Heart right ventricle (tissue), 16 donors: ENCODE data around the gene CAGE1. TPM values are rescaled to one million over a fixed set of nuclear protein-coding genes. Genes with fewer than 3 reads are reported as not detected.
A peak's percentile ranks its signal among the peaks of the same experiment; 100 is the strongest.
"Not testable (repeated sequence)": the region's sequence is repeated elsewhere in the genome, so short reads cannot be mapped to it uniquely, and the experiment has no call there.

Source experiments
- ATAC-seq, 8 donors: fragments of 200-7000 bp; cut with Tn5 transposase; one replicate each; pipeline ENCODE4 v1.9.1; 2020; ENCODE audit warnings: mild to moderate bottlenecking in 8 of 8, moderate library complexity in 8 of 8, moderate number of reproducible peaks in 1 of 8
- DNase-seq, 2 donors: peaks; one replicate each; pipeline ENCODE4 v3.0.0-alpha.2; 2020
- H3K27ac ChIP-seq, 10 donors: fragments of 200-600 bp; sonication (generic) in 2 of 10; one replicate each; pipeline versions ENCODE4 v1.5.0 to v1.8.0; 2020 to 2022; ENCODE audit warnings: mild to moderate bottlenecking in 3 of 10
- H3K27me3 ChIP-seq, 7 donors: fragments of 200-600 bp; one replicate each; pipeline ENCODE4 v1.8.0; 2021 to 2022; ENCODE audit warnings: mild to moderate bottlenecking in 2 of 7
- H3K36me3 ChIP-seq, 9 donors: fragments of 200-600 bp; sonication (generic) in 1 of 9; one replicate each; pipeline versions ENCODE4 v1.5.0 to v1.8.0; 2020 to 2022; ENCODE audit warnings: mild to moderate bottlenecking in 2 of 9
- H3K4me1 ChIP-seq, 9 donors: fragments of 200-600 bp; sonication (generic) in 1 of 9; one replicate each; pipeline versions ENCODE4 v1.5.0 to v1.8.0; 2020 to 2022; ENCODE audit warnings: mild to moderate bottlenecking in 4 of 9
- H3K4me3 ChIP-seq, 10 donors: fragments of 200-600 bp; sonication (generic) in 2 of 10; one replicate each; pipeline versions ENCODE4 v1.5.0 to v1.8.0; 2020 to 2022; ENCODE audit warnings: mild to moderate bottlenecking in 7 of 10, moderate library complexity in 2 of 10
- H3K9me3 ChIP-seq, 11 donors: fragments of 200-600 bp in 10 of 11; sonication (generic) in 2 of 11; one replicate each; pipeline versions ENCODE4 v1.5.0 to v1.8.0; 2013 to 2022; ENCODE audit warnings: mild to moderate bottlenecking in 2 of 11, control low read depth in 1 of 11, moderate library complexity in 1 of 11
- WGBS, 2 donors: extraction: QIAGEN DNeasy Blood & Tissue Kit; methylation state at CpG; one replicate each; pipeline ENCODE4 v1.1.7; 2013; ENCODE audit warnings: inconsistent platforms in 1 of 2; 5-methylcytosine and 5-hydroxymethylcytosine counted together
- intact Hi-C, 10 donors: fragments of 100-400 bp; cut with DNase I; formaldehyde crosslinking; loops; one replicate each; pipeline versions ENCODE4 v1.11.1 to v1.14.2; 2022
- polyA plus RNA-seq, 2 donors: library from polyadenylated mRNA; stranded (reverse); fragments of 200-250 nt; gene quantifications; one replicate each; pipeline ENCODE4 v1.2.3, GENCODE V29; 2013
- total RNA-seq, 10 donors: library from RNA; stranded (reverse); fragmentation: NEBNext Ultra II Directional in 3 of 10; extraction: Animal tissue kit (Norgen Biotek cat#: 25700) in 3 of 10; gene quantifications; one replicate each; pipeline versions ENCODE4 v1.2.1 to v1.2.4, GENCODE V29; 2021 to 2023
- TF ChIP-seq, protein P1 (sequence below), 9 donors: fragments of 200-600 bp; sonication (generic) in 2 of 9; IDR thresholded peaks; one replicate each; pipeline versions ENCODE4 v1.5.0 to v1.8.0; 2021 to 2022; ENCODE audit warnings: antibody characterized with exemption in 9 of 9, mild to moderate bottlenecking in 5 of 9, moderate library complexity in 1 of 9
- donor health status: Arrhythmogenic right ventricular cardiomyopathy.
- donor health status: ischemic (EF 13 %, LVEDD 7.1; RV severe dilation, severe dysfunction).
- donor health status: healthy with polysubstance abuse.
- donor health status: DM: no; HTN: yes; CAD: no.
- donor health status: DM: no; HTN: no; CAD: no.
- donor health status: ischemic (EF 25% LVEDD 6.9; RV normal size, moderate dysfunction).
- donor health status: ischemic (EF 25% LVEDD 5.7; RV mildly dilated, moderate dysfunction).
- donor health status: healthy.
- donor health status: DM: yes; HTN: yes; CAD: no.
- donor health status: Ischemic cardiomyopathy.
- donor health status: ischemic (EF 35%, LVEDD 5.7; RV mildly dilated, moderate dysfunction).
- donor health status: nonischemic (EF 11% LVEDD 7.7; RV severe dilation, severe dysfunction).
- donor health status: DM: yes; HTN: yes; CAD: no.
- donor health status: PGD.
- donor health status: ischemic (EF 29% LVEDD 5.4; RV normal size, mild dysfunction).
- donor health status: nonischemic (EF 23%, LVEDD 6.1; RV moderate dilation, normal function).

The CAGE1 gene
- total and polyA plus RNA-seq, 12 donors, result 0.08 to 0.32 TPM; not detected in 10

DNA sequence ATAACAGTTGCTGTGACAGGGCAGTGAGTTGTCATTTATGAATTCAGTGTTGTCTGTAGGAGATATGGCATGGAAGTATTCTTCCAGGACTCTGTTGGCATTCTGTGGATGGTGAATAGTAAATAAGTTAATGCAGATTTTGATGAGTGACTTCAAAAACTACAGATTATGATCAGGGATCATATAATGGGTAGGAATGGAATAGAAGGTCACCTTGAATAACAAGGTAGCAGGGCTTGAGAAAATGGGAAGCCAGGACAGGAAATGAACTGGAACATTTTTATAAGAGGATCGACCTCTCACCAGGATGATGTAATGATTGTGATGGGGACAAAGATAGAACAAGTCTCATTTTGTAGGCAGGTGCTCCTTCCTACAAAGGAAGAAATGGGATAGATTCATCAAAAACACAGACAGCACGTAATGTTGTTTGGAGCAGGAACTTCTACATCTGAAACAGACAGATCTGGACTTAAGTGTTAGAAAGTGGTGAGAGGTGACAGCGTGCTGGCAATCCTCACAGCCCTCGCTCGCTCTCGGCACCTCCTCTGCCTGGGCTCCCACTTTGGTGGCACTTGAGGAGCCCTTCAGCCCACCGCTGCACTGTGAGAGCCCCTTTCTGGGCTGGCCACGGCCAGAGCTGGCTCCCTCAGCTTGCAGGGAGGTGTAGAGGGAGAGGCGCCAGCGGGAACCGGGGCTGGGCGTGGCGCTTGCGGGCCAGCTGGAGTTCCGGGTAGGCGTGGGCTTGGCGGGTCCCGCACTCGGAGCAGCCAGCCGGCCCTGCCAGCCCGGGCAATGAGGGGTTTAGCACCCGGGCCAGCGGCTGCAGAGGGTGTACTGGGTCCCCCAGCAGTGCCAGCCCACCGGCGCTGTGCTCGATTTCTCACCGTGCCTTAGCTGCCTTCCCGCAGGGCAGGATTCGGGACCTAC lies 45.7 kb downstream of the CAGE1 start:
- Histone ChIP-seq H3K4me3 (peak overlapping the region in 1 of 10 donors; percentile 30), H3K9me3 (no peaks in the 10 kb centered on the region), H3K27me3 (peaks cover 0 to 13% (median 0%) of the 10 kb centered on the region in 7 donors), H3K27ac (no peak overlapping the region), H3K4me1 (peaks cover 0 to 8% (median 0%) of the 10 kb centered on the region in 9 donors), H3K36me3 (no peaks in the 10 kb centered on the region)
- ATAC-seq (no peak), DNase-seq (no peak)
- intact Hi-C loops, result no loop called here
- 79 to 82% methylated on average over 29 of the region's 29 CpGs for WGBS, 2 donors
- TF ChIP-seq, protein P1, sequence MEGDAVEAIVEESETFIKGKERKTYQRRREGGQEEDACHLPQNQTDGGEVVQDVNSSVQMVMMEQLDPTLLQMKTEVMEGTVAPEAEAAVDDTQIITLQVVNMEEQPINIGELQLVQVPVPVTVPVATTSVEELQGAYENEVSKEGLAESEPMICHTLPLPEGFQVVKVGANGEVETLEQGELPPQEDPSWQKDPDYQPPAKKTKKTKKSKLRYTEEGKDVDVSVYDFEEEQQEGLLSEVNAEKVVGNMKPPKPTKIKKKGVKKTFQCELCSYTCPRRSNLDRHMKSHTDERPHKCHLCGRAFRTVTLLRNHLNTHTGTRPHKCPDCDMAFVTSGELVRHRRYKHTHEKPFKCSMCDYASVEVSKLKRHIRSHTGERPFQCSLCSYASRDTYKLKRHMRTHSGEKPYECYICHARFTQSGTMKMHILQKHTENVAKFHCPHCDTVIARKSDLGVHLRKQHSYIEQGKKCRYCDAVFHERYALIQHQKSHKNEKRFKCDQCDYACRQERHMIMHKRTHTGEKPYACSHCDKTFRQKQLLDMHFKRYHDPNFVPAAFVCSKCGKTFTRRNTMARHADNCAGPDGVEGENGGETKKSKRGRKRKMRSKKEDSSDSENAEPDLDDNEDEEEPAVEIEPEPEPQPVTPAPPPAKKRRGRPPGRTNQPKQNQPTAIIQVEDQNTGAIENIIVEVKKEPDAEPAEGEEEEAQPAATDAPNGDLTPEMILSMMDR (IDR thresholded peaks at IDR 0.05), result no peak

DNA sequence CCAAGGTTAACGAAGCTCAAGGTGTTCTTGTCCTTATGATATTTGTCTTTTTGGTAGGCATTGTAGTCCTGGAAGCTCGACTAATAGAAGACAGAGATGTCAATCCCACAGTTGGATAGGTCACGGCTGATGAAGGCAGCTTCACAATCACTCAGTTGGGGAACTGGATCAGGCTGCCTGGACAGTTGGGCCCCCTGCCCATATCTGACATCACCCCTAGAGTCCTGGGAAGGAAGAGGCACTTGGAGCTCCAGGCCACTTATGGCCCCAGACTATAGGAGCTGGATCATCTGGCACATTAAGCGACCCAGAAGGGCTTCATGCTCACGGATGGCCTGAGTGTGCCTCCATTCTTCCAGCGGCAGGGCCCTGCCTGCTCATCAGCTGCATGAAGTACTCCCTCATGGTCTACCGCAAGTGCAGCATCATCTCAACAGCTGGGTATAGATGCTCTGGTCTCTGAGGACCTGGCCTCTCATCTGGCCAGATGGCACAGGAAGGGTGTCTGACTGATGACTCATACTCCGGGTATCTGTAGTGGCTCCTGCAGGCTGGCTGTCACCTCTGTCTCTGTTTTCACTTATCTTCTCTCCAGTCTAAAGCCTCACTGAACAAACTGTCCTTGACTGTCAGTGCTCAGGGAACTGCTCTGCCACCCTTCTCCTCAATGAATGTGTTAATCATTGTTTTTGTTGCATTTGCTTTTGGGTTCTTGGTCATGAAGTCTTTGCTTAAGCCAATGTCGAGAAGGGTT lies 47.4 kb downstream of the CAGE1 start:
- no peak overlapping the region for H3K27ac ChIP-seq
- no peaks in the 10 kb centered on the region for H3K9me3 ChIP-seq
- ATAC-seq, result peak in 4 of 8 donors; percentile 81 to 89 (median 84)
- no peak for DNase-seq
- H3K4me1 ChIP-seq, result peaks cover 0 to 8% (median 0%) of the 10 kb centered on the region in 9 donors
- 72 to 75% methylated on average over 9 of the region's 9 CpGs for WGBS, 2 donors
- intact Hi-C loops, result no loop called here
- H3K27me3 ChIP-seq, result peaks cover 0 to 13% (median 0%) of the 10 kb centered on the region in 7 donors
- H3K36me3 ChIP-seq, result no peaks in the 10 kb centered on the region
- no peak overlapping the region for H3K4me3 ChIP-seq
- TF ChIP-seq, protein P1 (IDR thresholded peaks at IDR 0.05), result no peak

DNA sequence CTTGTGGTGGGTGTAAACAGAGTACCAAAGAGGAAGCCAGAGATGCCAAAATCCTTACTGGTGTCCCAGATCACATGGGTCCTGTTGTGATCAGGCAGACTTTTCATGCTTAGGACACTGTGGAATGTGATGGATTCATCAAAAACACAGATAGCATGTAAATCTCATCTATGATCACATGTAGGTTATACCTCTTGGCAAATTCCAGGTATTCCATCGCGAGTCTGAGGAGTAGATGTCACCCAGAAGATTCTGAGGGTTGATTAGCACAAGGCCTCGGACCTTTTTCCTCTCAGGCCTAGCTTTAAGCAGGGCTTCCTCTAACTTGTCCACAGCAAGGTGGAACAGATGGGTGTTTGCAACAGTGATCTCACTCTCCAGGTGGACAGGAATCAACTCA lies 48.3 kb downstream of the CAGE1 start:
- intact Hi-C loops, result no loop called here
- no peak overlapping the region for H3K27ac ChIP-seq
- TF ChIP-seq, protein P1 (IDR thresholded peaks at IDR 0.05), result no peak

DNA sequence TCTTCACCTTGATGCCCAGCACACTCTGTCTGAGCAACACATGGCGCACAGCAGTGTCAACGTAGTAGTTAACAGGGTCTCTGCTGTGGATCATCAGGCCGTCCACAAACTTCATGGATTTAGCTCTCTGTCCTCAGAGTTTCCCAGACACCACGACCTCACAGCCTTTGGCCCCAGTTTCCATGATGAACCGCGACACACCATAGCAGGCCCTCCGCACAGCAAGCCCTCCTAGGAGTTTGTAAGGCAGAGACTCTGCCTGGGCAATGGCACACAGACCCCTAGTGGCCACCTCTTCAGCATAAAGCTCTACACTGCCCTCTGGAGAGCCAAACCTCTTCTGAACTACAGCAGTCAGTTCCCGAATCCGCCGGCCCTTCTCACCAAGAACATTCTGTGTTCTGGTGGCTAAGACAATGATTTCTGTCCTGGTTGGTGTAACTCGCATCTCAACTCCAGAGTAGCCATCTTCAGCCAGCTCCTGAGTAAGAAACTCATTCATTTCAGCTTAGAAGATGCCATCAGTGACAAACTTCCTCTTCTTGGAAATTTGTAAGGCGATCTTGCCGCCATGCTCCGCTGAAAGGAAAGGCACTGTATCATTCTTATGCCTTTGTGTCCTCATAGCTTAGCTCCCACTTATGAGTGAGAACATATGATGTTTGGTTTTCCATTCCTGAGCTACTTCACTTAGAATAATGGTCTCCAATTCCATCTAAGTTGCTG lies 50.4 kb downstream of the CAGE1 start:
- intact Hi-C loops, H3K4me1 ChIP-seq, H3K27ac ChIP-seq, H3K9me3 ChIP-seq, H3K4me3 ChIP-seq, DNase-seq, H3K36me3 ChIP-seq: not testable (repeated sequence)
- TF ChIP-seq, protein P1 (IDR thresholded peaks at IDR 0.05), result peak in 5 of 9 donors; percentile 17 to 54 (median 36)
- peaks cover 0 to 13% (median 0%) of the 10 kb centered on the region in 7 donors for H3K27me3 ChIP-seq
- ATAC-seq, result peak in 1 of 8 donors; percentile 52
- 72 to 73% methylated on average over 14 of the region's 14 CpGs for WGBS, 2 donors

More for the DNA sequence above, 48.3 kb downstream of the CAGE1 start:
- ATAC-seq (no peak), DNase-seq (no peak)
- H3K9me3 ChIP-seq, result no peaks in the 10 kb centered on the region
- H3K4me3 ChIP-seq, result no peak overlapping the region
- H3K27me3 ChIP-seq, result peaks cover 0 to 13% (median 0%) of the 10 kb centered on the region in 7 donors
- no peaks in the 10 kb centered on the region for H3K36me3 ChIP-seq
- 88 to 93% methylated on average over 3 of the region's 3 CpGs for WGBS, 2 donors
- H3K4me1 ChIP-seq, result peaks cover 0 to 8% (median 0%) of the 10 kb centered on the region in 9 donors
